Measurements from ENCODE around the gene ZFPL1.
"Not testable (repeated sequence)": the region's sequence is repeated elsewhere in the genome, so short reads cannot be mapped to it uniquely, and the experiment has no call there.

ZFPL1 gene

DNA sequence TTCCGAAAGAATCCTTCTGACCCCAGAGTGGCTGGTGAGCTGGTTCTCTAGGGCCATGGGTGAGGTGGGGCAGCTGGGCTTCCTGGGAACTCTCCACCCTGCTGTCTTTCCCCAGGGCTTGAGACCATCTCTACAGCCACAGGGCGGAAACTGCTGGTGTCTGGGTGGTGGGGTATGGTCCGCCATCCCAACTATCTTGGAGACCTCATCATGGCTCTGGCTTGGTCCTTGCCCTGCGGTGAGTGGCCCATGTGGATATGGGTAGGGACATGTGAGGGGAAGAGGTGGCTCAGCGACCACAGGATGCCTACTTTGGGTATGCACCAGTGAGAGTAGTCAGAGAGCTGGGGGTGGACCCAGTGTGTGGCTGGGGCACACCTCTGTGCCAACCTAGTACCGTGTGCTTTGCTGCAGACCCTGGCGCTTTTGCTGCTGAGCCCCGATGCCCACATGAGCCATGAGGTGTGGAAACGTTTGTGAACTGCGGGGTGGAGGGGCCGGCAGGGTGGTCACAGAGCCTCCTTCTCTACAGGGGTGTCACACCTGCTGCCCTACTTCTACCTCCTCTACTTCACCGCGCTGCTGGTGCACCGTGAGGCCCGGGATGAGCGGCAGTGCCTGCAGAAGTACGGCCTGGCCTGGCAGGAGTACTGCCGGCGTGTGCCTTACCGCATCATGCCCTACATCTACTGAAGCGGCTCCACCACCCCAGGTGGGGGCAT lies 31.5 kb downstream of the ZFPL1 start:
- no peak for DNase-seq

DNA sequence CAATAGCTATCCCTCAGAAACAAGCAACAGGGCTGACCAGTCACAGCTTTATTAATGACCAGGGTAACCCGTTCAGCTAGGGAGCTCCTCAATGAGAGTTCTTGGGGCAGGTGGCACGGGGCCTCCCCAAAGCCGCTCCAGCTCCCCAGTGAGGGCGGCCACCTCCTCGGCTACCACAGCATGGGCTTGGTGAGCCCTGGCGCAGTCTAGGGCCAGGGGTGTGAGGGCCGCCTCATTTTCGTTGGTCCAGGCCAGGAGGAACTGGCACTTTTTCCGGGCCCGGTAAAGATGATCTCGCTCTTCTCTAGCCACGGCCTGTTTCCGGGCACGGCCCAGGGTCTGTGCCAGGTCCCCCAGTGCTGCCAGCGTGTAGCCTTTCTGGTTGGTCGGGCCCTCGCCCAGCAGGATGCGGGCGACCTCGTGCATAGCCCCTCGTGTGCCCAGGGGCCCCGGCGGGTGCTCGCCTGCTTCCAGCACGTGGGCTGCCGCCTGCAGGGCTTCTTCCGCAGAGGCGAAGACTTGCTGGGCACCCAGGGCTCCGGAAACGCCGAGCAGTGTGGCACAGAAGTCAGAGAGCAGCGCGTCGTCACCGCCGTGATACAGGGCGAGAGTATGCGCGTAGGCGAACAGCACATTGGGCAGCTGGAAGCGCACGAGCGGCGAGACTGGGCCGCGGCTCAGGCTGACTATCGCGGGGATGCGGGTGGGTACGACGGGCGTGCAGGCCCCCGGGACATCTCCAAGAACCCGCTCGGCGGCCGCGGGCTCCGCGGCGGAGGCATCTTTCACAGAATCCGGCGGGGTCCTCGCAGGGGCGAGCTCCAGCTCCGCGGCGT lies 32.6 kb downstream of the ZFPL1 start:
- DNase-seq: peak; percentile 33 to 70

DNA sequence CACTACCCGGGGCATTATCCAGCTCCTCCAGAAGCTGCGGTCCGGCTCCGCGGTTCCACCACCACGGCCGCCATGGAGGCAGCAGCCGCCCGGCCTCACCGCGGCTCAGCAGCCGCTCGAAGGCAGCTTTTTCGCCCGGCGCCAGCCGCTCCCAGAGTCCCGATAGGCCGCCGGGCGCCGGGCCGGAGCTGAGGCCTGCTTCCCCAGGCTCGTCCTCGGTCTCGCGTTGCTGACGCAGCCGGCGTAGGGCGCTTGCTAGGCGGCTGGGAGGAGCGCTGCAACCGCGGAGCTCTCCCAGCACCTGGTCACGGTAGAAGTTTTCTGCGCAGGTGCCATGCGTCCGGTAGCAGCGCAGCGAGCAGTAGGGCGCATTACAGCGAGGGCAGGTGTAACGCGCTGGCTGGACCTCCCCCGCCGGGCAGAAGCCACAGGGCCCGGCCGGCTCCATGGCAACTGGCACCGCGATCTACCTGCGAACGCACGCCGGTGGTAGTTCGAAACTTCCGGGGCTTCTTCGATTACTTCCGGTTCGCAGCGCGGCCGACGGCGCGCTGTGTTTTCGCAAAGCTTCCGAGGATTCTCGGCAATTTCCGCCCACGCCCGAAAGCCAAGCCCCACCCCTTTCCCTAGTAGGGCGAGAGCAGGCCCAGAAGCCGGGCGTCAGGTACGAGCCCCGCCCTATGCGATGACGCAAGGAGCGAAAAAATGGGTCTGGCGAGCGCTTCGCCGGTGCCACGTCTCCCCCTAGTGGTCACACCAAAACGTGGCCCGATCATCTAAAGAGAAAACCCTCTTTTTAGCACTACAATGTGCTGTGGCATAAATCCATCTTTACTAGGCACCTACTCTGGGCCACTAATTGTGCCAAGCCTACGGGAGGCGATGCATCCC lies 33.4 kb downstream of the ZFPL1 start, which contains the start of gene ZNHIT2:
ZNHIT2 (minus strand) TSS at position 496 of the 891 bp plus-strand sequence; CDS start at position 448, 48 bp downstream.
- peak; percentile 99 to 100 for DNase-seq

DNA sequence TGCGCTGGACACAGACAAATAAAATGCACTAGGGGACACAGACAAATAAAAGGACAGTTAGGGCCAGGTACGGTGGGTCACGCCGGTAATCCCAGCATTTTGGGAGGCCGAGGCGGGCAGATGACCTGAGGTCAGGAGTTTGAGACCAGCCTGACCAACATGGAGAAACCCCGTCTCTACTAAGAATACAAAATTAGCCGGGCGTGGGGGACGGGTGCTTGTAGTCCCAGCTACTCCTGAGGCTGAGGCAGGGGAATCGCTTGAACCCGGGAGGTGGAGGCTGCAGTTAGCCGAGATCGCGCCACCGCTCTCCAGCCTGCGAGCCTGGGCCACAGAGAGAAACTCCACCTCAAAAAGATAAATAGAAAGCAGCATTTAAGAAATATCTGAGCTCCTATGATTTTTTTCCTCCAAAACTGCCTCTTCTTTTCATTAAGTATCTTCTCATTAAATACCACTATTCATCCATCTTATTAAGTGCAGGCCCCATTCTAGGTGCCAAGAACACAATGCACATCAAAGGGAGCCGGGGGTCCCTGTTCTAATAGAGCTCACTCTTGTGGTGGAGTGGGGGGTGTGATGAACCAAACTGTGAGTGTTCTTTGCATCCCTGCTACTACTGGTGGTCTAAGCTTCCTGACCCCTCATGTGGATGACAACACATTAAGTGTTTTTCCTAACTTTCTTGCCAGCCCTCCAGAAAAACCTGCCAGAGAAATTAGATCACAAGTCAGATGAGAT lies 34.2 kb downstream of the ZFPL1 start:
- no peak for DNase-seq

DNA sequence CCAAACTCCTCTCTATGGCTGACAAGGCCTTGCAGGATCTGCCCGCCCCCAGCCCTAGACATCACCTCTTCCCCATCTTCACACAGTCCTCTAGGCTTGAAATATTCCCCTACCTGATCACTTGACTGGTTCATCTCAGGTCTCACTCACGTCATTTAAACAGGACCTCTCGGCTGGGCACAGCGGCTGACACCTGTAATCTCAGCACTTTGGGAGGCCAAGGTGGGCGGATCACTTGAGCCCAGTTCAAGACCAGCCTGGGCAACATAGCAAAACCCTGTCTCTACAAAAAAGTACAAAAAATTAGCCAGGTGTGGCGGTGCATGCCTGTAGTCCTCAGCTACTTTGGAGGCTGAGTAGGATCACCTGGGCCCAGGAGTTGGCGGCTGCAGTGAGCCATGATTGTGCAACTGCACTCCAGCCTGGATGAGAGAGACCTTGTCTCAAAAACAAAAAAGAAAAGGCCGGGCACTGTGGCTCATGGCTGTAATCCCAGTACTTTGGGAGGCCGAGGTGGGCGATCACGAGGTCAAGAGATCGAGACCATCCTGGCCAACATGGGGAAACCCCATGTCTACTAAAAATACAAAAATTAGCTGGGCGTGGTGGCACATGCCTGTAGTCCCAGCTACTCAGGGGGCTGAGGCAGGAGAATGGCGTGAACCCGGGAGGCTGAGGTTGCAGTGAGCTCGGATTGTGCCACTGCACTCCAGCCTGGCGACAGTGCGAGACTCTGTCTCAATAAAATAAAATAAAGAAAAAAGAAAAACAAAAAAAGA lies 35.1 kb downstream of the ZFPL1 start:
- DNase-seq: not testable (repeated sequence)

DNA sequence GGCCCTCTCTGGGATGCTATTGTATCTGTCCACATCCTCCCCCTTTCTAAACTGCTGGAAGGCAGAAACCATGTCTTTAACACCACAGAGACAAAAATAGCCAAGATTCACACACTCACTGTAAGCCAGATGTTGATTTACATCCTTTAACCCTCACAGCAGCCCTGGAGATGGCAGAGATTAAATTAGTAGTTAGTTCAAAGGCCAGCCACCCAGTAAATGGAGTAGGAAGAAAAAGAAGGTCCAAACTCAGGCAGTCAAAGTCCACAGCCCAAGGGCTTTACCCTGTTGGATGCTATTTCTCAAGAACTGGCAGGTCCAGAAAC lies 35.6 kb downstream of the ZFPL1 start:
- no peak for DNase-seq

DNA sequence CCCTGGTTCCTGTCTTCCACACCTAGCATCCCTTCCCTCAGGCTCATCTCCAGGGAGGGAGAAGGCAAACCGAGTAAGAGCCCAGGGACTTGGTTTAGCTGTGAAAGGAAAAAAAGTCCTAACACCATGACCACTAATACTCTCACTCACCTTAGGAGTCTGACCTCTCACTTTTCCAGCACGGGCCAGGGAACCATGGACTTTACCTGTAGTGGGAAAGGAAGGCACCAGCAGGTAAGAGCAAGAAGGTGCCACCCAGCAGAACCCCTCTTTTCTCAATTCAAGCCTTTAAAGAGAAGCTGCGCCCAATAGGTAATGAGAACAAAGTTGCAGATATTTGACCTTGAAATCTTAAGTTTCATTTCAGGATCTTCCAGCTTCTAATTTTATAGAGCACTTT lies 36.8 kb downstream of the ZFPL1 start:
- no peak for DNase-seq

DNA sequence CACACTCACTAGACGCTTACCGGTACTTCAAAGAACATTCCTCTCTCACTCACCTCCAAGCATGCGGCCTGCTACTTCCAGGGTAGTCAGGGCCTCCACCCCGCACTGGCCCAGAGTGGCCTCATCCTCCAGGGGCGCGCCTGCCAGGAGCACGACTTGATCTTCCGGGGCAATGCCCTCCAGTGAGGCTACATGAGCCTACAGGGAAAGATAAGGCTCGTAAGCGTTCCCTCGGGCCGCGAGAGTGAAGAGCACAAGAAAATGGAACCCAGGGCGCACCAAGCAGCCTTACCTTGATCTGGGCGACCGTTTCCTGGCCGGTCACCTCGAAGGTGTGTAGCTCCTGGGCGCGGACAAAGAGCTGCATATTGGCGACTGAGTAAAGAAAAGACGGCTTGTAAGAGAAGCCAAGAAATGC lies 37.4 kb downstream of the ZFPL1 start:
- peak; percentile 24 to 55 for DNase-seq

DNA sequence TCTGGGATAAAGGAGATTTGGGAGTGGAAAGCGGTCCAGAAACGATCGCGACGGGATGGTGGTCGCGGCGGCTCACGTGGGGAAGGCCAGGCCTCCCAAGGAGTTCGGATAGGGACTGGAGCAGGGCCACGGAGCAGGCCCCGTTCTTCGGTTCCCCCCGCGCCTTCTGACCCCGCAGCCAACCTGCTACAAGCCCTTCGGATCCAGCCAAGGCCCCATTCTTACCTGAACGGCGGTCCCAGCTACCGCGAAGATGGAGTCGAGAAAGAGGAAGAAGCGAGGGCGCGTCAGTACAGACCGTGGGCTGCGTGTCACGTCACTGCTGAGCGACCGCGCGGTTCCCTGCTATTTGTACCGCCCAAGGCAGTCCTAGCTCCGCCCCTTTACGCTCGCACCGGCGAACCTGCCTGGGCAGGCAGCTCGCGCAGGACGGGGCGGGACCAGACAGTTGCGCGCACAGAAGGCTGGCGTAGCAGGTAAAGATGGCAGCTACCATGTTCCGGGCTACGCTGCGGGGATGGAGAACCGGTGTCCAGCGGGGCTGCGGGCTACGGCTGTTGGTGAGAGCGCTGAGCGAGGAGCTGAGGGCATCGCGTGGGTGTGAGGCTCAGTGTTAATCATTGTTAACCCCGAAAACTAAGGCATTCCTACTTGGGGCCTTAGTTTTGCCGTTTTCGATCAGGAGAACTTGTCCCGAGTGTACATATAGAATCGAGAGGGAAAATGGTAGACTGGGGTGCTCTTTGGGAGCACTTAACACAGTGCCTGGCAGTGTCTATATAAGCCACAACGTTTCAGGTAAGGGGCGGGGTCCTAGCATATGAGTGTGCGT lies 38.1 kb downstream of the ZFPL1 start, which contains the start of the genes FAU and MRPL49:
FAU (minus strand) TSS at position 270 of the 832 bp plus-strand sequence. CDS start 321 bp downstream, outside the sequence.
MRPL49 (plus strand) TSS at position 457 of the 832 bp plus-strand sequence; CDS start at position 483, 26 bp downstream.
- peak; percentile 98 to 99 for DNase-seq

DNA sequence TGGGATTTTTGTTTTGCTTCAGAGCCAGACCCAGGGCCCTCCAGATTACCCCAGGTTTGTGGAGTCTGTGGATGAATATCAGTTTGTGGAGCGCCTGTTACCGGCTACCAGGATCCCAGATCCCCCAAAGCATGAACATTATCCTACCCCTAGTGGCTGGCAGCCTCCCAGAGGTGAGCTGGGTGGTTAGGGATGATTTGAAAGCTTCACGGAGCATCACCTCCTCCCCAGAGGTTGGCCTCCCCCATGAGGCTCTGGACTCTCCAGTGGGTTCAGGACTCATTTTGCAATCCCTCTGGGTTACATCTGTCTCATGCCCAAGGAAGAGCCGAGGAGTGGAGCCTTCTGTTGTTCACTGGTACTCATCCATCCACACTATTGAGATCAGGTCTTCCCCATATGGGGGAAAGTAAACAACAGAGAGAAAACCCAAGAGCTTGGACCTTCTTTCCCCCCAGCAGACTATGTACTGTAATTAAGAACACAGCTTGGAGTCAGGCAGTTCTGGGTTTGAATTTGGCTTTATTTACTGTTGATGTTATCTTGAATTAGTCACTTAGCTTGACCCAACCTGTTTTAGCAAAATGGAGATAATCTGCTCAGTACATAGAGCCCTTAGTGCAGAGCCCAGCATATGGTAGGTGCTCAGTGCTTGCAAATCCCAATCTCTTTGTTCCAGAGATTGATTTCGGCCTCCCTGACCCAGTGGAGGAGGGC lies 40.6 kb downstream of the ZFPL1 start:
- DNase-seq: no peak

DNA sequence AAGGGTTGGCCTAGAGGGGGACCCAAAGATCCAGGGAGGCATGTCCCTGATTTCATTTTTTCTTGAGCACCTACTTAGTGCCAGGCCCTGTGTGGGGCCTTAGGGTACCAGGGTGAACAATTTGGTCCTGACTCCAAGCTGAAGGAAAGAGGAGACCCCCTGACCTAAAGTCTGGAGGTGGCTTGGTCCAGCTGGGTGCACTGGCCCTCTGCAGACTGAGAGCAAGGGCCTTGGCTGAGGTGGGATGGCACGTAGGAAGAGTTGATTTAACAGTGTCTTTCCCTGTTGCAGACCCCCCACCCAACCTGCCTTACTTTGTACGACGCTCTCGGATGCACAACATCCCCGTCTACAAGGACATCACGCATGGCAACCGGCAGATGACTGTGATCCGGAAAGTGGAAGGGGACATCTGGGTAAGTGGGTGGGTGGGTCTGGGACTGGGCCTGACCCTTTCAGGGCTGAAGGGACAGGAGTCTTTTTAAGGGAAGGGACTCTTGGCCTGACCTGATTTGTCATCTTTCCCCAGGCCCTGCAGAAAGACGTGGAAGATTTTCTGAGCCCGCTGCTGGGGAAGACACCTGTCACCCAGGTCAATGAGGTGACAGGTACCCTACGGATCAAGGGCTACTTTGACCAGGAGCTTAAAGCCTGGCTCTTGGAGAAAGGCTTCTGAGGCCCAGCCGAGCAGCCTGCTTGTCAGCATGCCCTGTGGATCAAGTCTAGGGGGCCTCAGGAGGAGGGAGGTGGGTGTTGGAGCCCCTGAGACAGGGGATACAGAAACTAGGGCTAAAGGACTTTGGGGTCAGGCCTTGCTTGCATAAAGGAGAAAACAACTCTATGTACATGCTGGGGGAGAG lies 41.4 kb downstream of the ZFPL1 start:
- DNase-seq: no peak

DNA sequence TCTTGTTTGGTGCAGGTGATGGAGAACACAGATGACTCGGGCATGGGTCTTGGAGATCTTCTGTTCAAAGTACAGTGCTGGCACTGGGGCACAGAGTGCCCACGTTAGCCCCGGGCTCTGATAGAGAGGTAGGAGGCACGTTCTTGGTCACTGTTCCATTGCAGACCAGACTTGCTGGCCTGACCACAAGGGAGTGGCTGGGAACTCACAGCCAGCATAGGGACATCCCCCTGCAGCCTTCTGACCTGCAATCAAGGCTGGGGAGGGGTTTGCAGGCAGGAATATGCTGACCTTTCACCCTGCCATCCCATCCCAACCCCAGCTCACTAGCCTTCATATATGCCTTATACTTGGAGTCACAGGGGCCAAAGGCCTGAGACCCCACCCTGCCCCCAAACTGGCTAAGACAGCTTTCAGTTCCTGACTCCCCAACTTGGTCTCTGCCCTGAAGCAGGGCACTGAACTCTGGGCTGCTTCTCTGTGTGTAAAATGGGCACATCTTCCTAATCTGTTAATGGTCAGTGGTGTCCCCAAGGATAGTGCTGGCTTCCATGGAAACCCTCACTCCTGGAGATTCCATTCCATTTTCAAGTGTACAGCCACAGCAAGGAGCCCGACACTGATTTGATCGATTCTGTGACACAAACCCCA lies 42.7 kb downstream of the ZFPL1 start:
- no peak for DNase-seq

DNA sequence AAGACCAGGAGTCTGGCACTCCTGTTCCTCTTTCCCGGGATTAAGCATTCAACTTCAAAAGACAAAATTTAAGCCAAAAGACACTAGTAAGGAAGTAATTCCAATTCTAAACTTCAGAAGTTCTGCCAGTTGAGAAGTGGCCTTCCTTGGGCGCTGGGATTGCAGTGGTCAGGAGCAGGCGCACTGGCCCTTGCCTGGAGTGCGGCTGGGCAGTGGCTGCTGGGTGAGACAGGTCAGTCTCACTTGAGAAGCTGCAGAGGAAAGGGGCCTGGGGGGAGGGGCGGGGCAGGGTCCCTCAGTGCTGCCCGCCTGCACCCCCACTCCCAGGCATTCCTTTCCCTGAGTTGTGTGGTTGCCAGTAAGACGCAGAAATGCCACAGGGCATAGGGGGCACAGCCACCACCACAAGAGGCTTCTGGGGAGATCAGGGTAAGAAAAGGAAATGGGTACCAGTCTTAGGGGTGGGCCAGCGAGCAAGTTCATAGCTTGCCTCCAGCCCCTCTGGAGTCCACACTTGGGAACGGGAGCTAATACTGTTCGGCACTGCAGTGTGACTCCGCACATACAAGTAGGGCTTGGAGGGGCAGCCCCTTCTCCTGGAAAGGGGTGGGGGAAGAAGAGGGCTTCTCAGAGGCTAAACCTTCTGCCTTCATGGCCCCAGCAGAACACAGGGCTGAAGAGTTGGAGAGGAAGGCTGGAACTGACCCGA lies 43.6 kb downstream of the ZFPL1 start:
- no peak for DNase-seq

DNA sequence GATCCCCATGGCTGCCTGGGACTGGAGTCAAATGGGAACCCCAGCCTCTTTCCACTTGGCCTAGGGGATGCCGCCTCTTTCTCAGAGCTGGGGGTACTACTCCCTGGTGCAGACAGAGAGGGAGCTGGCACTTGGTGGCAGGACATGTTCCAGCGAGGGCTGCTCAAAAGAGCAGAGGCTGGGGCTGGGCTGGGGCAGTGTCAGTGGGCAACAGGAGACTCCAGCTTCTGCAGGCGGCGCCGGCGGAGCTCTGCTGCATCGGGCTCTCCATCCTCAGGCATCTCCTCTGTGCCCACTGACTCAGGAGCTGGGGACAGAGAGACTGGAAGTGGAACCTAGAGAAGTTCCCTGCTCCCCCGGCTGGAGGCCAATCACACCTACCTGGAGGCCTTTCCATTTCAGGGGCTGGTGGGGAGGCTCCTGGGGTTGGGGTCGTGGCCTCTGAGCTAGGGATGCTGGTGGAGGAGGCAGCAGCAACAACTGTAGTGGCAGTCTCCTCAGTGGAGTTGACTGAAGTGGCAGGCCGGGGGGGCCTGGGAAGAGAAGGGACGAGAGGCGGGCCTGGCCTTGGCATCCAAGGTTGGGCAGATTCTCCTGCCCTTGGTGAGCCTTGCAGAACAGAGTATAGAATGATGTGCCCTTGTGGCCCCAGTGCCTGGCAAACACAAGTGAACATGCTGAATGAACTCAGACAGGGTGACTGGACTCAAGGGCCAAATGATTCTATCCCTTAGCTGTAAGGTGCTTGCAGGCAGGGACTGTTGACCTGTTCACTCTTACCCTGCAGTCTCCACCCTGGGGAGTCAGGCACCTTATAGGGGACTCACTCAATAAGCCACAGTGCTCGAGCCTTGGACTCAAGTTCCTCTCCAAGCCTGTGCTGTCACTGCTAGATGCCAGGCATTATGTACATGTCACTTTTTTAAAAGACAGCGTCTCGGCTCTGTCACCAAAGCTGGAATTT lies 44.4 kb downstream of the ZFPL1 start:
- DNase-seq: no peak

DNA sequence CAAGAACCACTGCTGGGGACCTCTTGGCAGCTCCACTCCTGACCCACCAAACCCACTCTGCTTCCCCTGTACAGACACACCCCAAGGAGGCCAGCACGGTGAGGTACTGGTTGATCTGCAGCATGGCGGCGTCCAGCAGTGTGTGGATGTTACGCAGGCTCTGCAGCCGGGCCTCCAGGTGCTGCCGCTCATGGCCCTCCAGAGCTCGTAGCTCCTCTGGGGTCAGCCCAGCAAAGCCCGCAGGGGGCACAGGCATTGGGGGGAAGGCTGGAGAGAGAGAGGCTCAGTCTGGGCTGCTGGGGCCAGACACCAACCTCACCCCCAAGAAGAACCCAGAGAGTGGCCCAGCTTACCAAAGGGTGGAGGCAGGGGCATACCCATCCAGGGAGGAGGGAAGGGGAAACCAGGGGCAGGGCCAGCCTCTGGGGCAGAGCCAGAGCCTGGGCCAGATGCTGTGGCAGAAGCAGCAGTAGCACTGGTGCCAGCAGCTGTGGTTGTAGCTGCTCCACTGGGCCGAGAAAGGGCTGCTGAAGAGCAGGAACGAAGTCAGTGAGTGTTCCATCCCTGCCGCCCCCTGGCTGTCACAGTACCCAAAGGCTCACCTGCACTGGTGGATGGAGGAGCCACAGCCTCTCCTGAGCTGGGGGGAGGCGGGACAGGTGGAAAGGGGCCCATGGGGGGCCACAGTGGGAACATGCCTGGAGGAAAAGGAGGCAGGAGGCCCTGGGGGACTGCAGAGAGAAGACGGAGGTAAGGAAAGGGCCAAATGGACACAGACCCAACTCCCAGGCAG lies 45.8 kb downstream of the ZFPL1 start:
- DNase-seq: peak in 1 of 2 donors; percentile 15
